Activated CD4-positive, alpha-beta T cell treated with anti-CD3 and anti-CD28 coated beads, Interleukin-2, amount 10 ng/mL, durations not matched to agents 24 days and 14 days (primary cell): ENCODE results near the gene UGT1A6. TPM values are rescaled to one million over a fixed set of nuclear protein-coding genes. Genes with fewer than 3 reads are reported as not detected.
"Not testable (repeated sequence)": the region's sequence is repeated elsewhere in the genome, so short reads cannot be mapped to it uniquely, and the experiment has no call there.

Experiments
- DNase-seq: peaks from one replicate; pipeline ENCODE4 v3.0.0; 2022
- H3K27ac Mint-ChIP-seq: one replicate; pipeline ENCODE4 v1.8.0; 2022; ENCODE audit warnings: mild to moderate bottlenecking, mixed read lengths
- H3K27me3 Mint-ChIP-seq: one replicate; pipeline ENCODE4 v1.8.0; 2022; ENCODE audit warnings: mixed read lengths
- H3K36me3 Mint-ChIP-seq: one replicate; pipeline ENCODE4 v1.8.0; 2022; ENCODE audit warnings: low read depth, mild to moderate bottlenecking, mixed read lengths
- H3K4me1 Mint-ChIP-seq: one replicate; pipeline ENCODE4 v1.8.0; 2021; ENCODE audit warnings: mixed read lengths
- H3K4me3 Mint-ChIP-seq: one replicate; pipeline ENCODE4 v1.8.0; 2022; ENCODE audit warnings: mild to moderate bottlenecking, moderate library complexity, mixed read lengths
- H3K9me3 Mint-ChIP-seq: one replicate; pipeline ENCODE4 v1.8.0; 2021; ENCODE audit warnings: mixed read lengths
- intact Hi-C: fragments of 100-400 bp; cut with micrococcal nuclease; formaldehyde crosslinking; loops from one replicate; pipeline ENCODE4 v1.15.1; 2023
- total RNA-seq: library from RNA; stranded (reverse); gene quantifications from 2 replicates; pipeline ENCODE4 v1.2.3, GENCODE V29; 2022

Gene UGT1A6
- total RNA-seq, 1 donor from 2014 or later, result not detected

GRCh38 chr2:233693963-233694362 is 1.3 kb downstream of the UGT1A6 start:
- no peak for DNase-seq
- no peaks in the 10 kb centered on the region for H3K4me1 Mint-ChIP-seq
- H3K36me3 Mint-ChIP-seq, result no peaks in the 10 kb centered on the region
- peaks cover 23% of the 10 kb centered on the region for H3K27me3 Mint-ChIP-seq
- H3K27ac Mint-ChIP-seq, result no peak overlapping the region
- H3K4me3 Mint-ChIP-seq, result no peak overlapping the region
- intact Hi-C loops, result no loop called here
- no peaks in the 10 kb centered on the region for H3K9me3 Mint-ChIP-seq

DNA sequence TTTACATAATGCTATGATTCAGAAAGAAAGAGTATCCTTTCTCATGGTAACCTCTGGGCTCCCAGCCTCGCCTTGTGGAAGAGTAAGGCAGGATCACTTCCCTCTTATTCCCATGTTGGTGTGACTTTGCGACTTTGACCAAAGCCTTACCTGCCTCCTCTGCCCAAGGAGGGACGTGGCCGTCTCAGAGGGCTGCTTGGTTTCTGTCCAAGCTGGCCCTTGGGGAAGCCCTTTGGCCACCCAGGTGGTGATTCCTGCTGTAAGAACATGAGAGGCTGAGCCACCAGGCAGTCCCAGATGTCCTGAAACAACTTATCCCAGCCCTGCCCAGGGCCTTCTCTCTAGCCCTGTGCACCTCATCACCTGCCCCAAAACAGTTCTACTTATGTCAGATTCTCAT is 6.0 kb downstream of the UGT1A6 start:
- Mint-ChIP-seq H3K27me3 (peaks cover 23% of the 10 kb centered on the region), H3K9me3 (no peaks in the 10 kb centered on the region), H3K36me3 (no peaks in the 10 kb centered on the region), H3K27ac (no peak overlapping the region), H3K4me1 (no peaks in the 10 kb centered on the region), H3K4me3 (no peak overlapping the region)
- no peak for DNase-seq
- intact Hi-C loops, result no loop called here

- Mint-ChIP-seq H3K36me3 (no peaks in the 10 kb centered on the region), H3K4me3 (no peak overlapping the region), H3K27ac (no peak overlapping the region), H3K27me3 (peaks cover 25% of the 10 kb centered on the region), H3K4me1 (no peaks in the 10 kb centered on the region), H3K9me3 (no peaks in the 10 kb centered on the region)
- intact Hi-C loops, result no loop called here
- no peak for DNase-seq
These were observed 6.8 kb downstream of the UGT1A6 start for GRCh38 chr2:233699424-233700027.

DNA sequence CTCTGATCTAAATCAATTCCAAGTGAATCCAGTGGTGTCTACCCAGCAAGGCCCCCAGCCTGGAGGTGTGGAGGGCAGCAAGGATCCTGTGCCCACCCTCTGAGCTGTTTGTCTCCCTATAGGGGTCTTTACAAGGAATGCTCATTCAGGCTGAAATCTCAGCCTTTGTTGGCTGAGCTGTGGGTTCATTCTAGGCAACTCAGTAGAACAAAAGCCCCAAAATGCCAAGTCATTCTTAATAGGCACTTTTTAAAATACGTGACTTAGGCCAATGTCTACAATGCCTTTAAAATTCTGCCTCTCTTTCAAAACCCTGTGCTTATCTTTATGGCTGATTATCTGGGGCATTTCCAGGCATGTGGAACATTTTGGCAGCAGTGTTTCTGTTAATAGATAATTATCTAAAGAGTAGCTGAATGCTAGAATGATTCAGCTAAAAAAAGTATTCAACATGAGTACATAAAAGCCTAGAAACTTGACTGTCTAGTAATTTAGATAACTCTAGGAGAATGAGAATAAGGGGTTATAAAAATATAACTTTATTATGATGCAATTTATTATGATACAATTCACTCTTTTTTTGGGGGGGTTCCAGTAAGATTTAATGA is 7.4 kb downstream of the UGT1A6 start:
- Mint-ChIP-seq H3K4me3 (no peak overlapping the region), H3K9me3 (no peaks in the 10 kb centered on the region), H3K27ac (no peak overlapping the region), H3K27me3 (peaks cover 26% of the 10 kb centered on the region), H3K4me1 (no peaks in the 10 kb centered on the region), H3K36me3 (no peaks in the 10 kb centered on the region)
- DNase-seq, result no peak
- intact Hi-C loops, result no loop called here

DNA sequence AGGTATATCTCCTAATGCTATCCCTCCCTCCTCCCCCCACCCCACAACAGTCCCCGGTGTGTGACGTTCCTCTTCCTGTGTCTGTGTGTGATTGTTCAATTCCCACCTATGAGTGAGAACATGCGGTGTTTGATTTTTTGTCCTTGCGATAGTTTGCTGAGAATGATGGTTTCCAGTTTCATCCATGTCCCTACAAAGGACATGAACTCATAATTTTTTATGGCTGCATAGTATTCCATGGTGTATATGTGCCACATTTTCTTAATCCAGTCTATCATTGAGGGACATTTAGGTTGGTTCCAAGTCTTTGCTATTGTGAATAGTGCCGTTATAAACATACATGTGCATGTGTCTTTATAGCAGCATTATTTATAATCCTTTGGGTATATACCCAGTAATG is 8.2 kb downstream of the UGT1A6 start:
- H3K4me1 Mint-ChIP-seq, H3K27ac Mint-ChIP-seq, intact Hi-C loops, H3K9me3 Mint-ChIP-seq, DNase-seq, H3K36me3 Mint-ChIP-seq, H3K4me3 Mint-ChIP-seq: not testable (repeated sequence)
- H3K27me3 Mint-ChIP-seq, result peaks cover 29% of the 10 kb centered on the region

DNA sequence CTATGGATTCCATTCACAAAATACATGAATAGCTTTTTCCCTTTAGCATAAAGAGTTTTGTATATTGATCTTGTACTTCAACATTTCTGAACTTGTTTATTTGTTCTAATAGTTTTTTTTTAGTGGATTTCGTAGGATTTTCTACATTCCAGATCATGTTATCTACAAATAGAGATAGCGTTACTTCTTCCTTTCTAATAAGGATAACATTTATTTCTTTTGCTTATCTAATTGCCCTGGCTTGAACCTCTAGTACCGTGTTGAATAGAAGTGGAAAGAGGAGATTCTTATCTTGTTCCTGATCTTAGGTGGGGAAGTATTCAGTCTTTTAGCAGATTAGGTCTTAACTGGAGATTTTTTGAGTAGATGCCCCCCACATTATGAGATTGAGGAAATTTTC is 9.5 kb downstream of the UGT1A6 start:
- Mint-ChIP-seq H3K36me3 (no peaks in the 10 kb centered on the region), H3K4me1 (no peaks in the 10 kb centered on the region), H3K4me3 (no peak overlapping the region), H3K27me3 (peaks cover 21% of the 10 kb centered on the region), H3K27ac (no peak overlapping the region), H3K9me3 (no peaks in the 10 kb centered on the region)
- intact Hi-C loops, result no loop called here
- no peak for DNase-seq

DNA sequence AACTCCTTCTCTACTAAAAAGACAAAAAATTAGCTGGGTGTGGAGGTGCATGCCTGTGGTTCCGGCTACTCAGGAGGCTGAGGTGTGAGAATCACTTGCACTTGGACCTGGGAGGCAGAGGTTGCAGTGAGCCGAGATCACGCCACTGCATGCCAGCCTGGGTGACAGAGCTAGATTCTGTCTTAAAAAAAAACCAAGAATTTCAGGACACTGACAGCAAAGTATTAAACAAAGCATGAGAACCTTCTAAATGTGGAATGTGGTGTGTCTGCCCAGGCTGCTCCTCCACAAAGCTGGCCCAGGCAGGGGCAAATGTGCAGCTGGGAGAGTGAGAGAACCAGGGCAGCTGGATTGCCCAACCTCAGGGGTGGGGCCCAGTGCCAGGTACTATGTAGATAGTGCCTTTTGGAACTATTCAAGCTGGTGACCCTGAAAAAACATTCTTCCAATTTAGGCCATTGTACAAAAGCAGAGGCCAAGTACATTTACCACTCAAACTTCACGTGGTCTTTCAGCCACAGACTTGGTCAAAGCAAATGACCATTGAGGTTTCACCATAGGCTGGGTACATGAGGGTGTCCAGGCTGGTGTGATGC is 13.3 kb downstream of the UGT1A6 start:
- no peak for DNase-seq
- H3K27ac Mint-ChIP-seq, result no peak overlapping the region
- no peaks in the 10 kb centered on the region for H3K9me3 Mint-ChIP-seq
- peaks cover 23% of the 10 kb centered on the region for H3K27me3 Mint-ChIP-seq
- intact Hi-C loops, result no loop called here
- no peaks in the 10 kb centered on the region for H3K36me3 Mint-ChIP-seq
- H3K4me1 Mint-ChIP-seq, result no peaks in the 10 kb centered on the region
- no peak overlapping the region for H3K4me3 Mint-ChIP-seq

DNA sequence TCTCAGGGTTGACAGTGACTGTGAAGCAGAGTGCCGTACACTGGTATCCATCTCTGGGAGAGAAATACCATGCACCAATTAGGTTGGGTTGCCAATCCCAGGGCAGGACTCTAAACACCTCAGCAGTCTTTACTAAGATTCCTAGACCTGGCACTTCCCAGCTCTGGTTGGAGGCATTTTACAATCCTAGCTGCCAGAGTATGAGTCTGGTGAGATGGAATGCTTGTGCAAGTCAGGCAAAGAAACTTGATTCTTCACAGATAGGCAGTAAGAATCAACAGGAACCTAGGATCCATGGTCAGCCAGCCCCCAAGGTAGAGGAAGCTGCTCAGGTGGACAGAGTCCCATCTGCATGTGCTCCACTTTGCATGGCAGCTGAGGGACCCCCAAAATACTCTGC is 14.0 kb downstream of the UGT1A6 start:
- Mint-ChIP-seq H3K4me1 (no peaks in the 10 kb centered on the region), H3K27ac (no peak overlapping the region), H3K36me3 (no peaks in the 10 kb centered on the region), H3K9me3 (no peaks in the 10 kb centered on the region), H3K4me3 (no peak overlapping the region), H3K27me3 (peaks cover 21% of the 10 kb centered on the region)
- DNase-seq, result no peak
- intact Hi-C loops, result no loop called here

DNA sequence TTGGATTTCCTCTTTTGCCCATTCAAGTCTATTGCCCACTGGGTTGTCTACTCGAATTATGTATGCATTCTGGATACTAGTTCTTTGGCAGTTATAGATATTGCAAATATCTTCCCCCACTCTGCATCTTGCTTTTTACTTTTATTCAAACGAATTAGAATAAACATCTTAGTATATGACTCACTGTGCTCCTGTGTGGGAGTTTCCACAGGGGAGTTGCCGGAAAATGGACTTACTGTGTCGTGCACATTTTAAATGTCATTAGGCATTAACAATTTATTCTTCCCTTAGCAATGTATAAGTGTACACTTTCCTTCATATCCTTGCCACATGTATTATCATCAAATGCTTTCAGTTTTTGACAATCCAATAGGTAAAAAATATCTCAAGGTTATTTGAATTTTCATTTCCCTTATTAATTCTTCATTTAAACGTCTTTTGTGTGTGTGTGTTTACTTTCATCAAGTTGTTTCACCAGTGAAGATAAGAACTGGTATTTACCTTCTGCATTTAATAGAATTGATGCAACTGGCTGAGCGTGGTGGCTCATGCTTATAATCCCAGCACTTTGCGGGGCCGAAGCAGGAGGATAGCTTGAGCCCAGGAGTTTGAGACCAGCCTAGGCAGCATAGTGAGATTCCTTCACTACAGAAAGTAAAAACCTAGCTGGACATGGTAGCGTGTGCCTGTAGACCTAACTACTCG is 15.4 kb downstream of the UGT1A6 start:
- no peaks in the 10 kb centered on the region for H3K4me1 Mint-ChIP-seq
- no peak for DNase-seq
- intact Hi-C loops, result no loop called here
- peaks cover 20% of the 10 kb centered on the region for H3K27me3 Mint-ChIP-seq
- H3K27ac Mint-ChIP-seq, result no peak overlapping the region
- no peak overlapping the region for H3K4me3 Mint-ChIP-seq
- no peaks in the 10 kb centered on the region for H3K9me3 Mint-ChIP-seq
- no peaks in the 10 kb centered on the region for H3K36me3 Mint-ChIP-seq

- Mint-ChIP-seq H3K4me1 (no peaks in the 10 kb centered on the region), H3K27ac (no peak overlapping the region), H3K27me3 (peaks cover 22% of the 10 kb centered on the region), H3K9me3 (no peaks in the 10 kb centered on the region), H3K36me3 (no peaks in the 10 kb centered on the region), H3K4me3 (no peak overlapping the region)
- DNase-seq, result no peak
- intact Hi-C loops, result no loop called here
These were observed 16.3 kb downstream of the UGT1A6 start for GRCh38 chr2:233708942-233709341.

DNA sequence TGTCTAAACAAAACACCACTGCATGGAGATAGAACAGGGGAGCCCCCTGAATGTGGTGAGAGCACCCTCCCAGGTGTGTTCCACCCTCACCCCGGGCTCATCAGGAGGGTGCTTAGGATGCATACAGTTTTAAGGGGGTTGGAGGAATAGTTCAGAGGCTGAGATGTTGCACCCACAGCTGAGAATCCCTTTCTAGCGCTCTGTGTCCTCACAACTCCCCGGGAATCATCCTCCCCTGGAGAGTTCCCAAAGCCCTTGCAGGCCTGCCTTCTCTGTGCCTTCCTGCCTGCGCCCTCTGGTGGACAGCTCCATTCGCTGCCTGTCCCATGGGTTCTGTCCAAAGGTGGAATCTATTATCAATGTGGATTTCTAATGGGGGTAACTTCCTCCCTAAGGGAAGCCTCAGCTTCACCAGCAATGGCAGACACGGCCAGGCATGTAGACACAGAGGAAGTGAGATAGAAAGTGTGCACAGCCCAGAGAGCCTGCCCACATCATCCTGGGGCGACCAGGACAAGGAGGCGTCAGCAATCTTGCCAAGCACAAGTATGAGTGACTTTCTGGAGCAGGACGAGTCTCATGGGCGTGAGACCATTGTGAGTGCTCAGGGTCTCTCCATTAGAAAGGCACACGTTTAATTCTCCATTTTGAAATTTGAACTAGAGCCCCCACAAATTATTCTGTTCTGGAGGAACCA is 18.8 kb downstream of the UGT1A6 start:
- Mint-ChIP-seq H3K36me3 (no peaks in the 10 kb centered on the region), H3K9me3 (no peaks in the 10 kb centered on the region), H3K4me1 (no peaks in the 10 kb centered on the region), H3K27me3 (peaks cover 24% of the 10 kb centered on the region), H3K4me3 (no peak overlapping the region), H3K27ac (no peak overlapping the region)
- peak; percentile 89 for DNase-seq
- intact Hi-C loops, result no loop called here

GRCh38 chr2:233712611-233713261 is 20.0 kb downstream of the UGT1A6 start, which contains the start of gene UGT1A5:
TSS of gene UGT1A5 (plus strand) at chr2:233712907. CDS start at chr2:233712992, 85 bp downstream.
- Mint-ChIP-seq H3K27me3 (peaks cover 19% of the 10 kb centered on the region), H3K4me1 (no peaks in the 10 kb centered on the region), H3K27ac (no peak within 1 kb of the TSS), H3K36me3 (no peaks in the 10 kb centered on the region), H3K4me3 (no peak within 1 kb of the TSS), H3K9me3 (no peaks in the 10 kb centered on the region)
- intact Hi-C loops, result no loop called here
- no peak for DNase-seq

DNA sequence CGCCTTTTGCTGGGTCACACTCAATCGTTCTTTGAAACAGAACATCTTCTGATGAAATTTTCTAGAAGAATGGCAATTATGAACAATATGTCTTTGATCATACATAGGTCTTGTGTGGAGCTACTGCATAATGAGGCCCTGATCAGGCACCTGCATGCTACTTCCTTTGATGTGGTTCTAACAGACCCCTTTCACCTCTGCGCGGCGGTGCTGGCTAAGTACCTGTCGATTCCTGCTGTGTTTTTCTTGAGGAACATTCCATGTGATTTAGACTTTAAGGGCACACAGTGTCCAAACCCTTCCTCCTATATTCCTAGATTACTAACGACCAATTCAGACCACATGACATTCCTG is 20.5 kb downstream of the UGT1A6 start:
- DNase-seq, result no peak
- no peaks in the 10 kb centered on the region for H3K4me1 Mint-ChIP-seq
- H3K9me3 Mint-ChIP-seq, result no peaks in the 10 kb centered on the region
- H3K4me3 Mint-ChIP-seq, result no peak overlapping the region
- intact Hi-C loops, result no loop called here
- H3K27ac Mint-ChIP-seq, result no peak overlapping the region
- H3K36me3 Mint-ChIP-seq, result no peaks in the 10 kb centered on the region
- peaks cover 20% of the 10 kb centered on the region for H3K27me3 Mint-ChIP-seq
